IPS-18c (cell line): ENCODE results near the gene LMAN2.
"Not testable (repeated sequence)": the region's sequence is repeated elsewhere in the genome, so short reads cannot be mapped to it uniquely, and the experiment has no call there.

Source experiments
- H3K4me3 ChIP-seq: 2 replicates; pipeline ENCODE4 v1.7.0; 2013; ENCODE audit warnings: low read depth, mild to moderate bottlenecking, low read length, moderate library complexity; ENCODE audit not compliant: insufficient read depth
- H3K9me3 ChIP-seq: one replicate; pipeline ENCODE4 v1.6.1; 2013; ENCODE audit warnings: mild to moderate bottlenecking, low read length, moderate library complexity; ENCODE audit not compliant: control insufficient read depth, insufficient read depth

Gene LMAN2

GRCh38 chr5:177307544-177308363, 43.7 kb downstream of the LMAN2 start:
- no peak overlapping the region for H3K4me3 ChIP-seq

GRCh38 chr5:177306674-177307543, 44.6 kb downstream of the LMAN2 start:
- Histone ChIP-seq H3K4me3 (no peak overlapping the region), H3K9me3 (no peaks in the 10 kb centered on the region)

More at GRCh38 chr5:177307544-177308363, 43.7 kb downstream of the LMAN2 start:
- no peaks in the 10 kb centered on the region for H3K9me3 ChIP-seq

- H3K4me3 ChIP-seq, H3K9me3 ChIP-seq: not testable (repeated sequence)
Measured at GRCh38 chr5:177306103-177306640, 45.3 kb downstream of the LMAN2 start.

GRCh38 chr5:177304392-177305119, 46.9 kb downstream of the LMAN2 start:
- H3K9me3 ChIP-seq, result no peaks in the 10 kb centered on the region

GRCh38 chr5:177303925-177304391, 47.5 kb downstream of the LMAN2 start:
- no peaks in the 10 kb centered on the region for H3K9me3 ChIP-seq
- peak overlapping the region; percentile 91 for H3K4me3 ChIP-seq

More at GRCh38 chr5:177304392-177305119, 46.9 kb downstream of the LMAN2 start:
- H3K4me3 ChIP-seq, result peak overlapping the region; percentile 91

GRCh38 chr5:177303121-177303924, 48.1 kb downstream of the LMAN2 start, which contains the start of the genes PRELID1 and RAB24:
Gene PRELID1 (plus strand): TSS chr5:177303799. CDS start chr5:177303986, 187 bp downstream.
Gene RAB24 (minus strand): TSS chr5:177303719. CDS start chr5:177303288, 431 bp downstream.
- Histone ChIP-seq H3K9me3 (no peaks in the 10 kb centered on the region), H3K4me3 (peak within 1 kb of the TSS; percentile 91)

GRCh38 chr5:177302354-177303110, 48.9 kb downstream of the LMAN2 start:
- no peaks in the 10 kb centered on the region for H3K9me3 ChIP-seq
- peak overlapping the region; percentile 91 for H3K4me3 ChIP-seq

GRCh38 chr5:177301503-177302165, 49.8 kb downstream of the LMAN2 start:
- Histone ChIP-seq H3K4me3 (no peak overlapping the region), H3K9me3 (no peaks in the 10 kb centered on the region)

- Histone ChIP-seq H3K9me3 (no peaks in the 10 kb centered on the region), H3K4me3 (no peak overlapping the region)
Measured at GRCh38 chr5:177300951-177301350, 50.5 kb downstream of the LMAN2 start.

- no peaks in the 10 kb centered on the region for H3K9me3 ChIP-seq
- H3K4me3 ChIP-seq, result no peak overlapping the region
Measured at GRCh38 chr5:177300236-177300880, 51.1 kb downstream of the LMAN2 start.

- no peak overlapping the region; the same call in 1 of the 2 replicates for H3K4me3 ChIP-seq
- H3K9me3 ChIP-seq, result no peaks in the 10 kb centered on the region
Measured at GRCh38 chr5:177299697-177300096, 51.8 kb downstream of the LMAN2 start.

GRCh38 chr5:177297922-177298321, 53.5 kb downstream of the LMAN2 start:
- no peak overlapping the region for H3K4me3 ChIP-seq

GRCh38 chr5:177296581-177296980, 54.9 kb downstream of the LMAN2 start:
- Histone ChIP-seq H3K4me3 (no peak overlapping the region), H3K9me3 (peaks cover 2% of the 10 kb centered on the region)

More at GRCh38 chr5:177297922-177298321, 53.5 kb downstream of the LMAN2 start:
- peaks cover 2% of the 10 kb centered on the region for H3K9me3 ChIP-seq

GRCh38 chr5:177295924-177296323, 55.5 kb downstream of the LMAN2 start:
- H3K4me3 ChIP-seq, result no peak overlapping the region
- H3K9me3 ChIP-seq, result peaks cover 2% of the 10 kb centered on the region
